ENCODE results near the gene SELENOV.

The SELENOV gene

DNA sequence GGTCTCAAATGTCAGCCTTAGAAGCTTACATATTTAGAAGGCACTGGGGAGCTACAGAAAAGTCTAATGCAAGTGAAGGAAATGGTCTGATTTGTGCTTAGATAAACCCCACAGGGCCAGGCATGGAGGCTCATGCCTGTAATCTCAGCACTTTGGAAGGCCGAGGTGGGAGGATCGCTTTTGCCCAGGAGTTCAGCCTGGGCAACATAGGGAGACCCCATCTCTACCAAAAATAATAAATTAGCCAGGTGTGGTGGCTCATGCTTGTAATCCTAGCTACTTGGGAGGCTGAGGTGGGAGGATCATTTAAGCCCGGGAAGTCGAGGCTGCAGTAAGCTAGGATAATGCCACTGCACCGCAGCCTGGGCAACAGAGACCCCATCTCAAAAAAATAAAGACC lies 18.9 kb upstream of the SELENOV start:
- no peak for DNase-seq

- DNase-seq = no peak
Measured at GRCh38 chr19:39497701-39497995, 17.3 kb upstream of the SELENOV start.

DNA sequence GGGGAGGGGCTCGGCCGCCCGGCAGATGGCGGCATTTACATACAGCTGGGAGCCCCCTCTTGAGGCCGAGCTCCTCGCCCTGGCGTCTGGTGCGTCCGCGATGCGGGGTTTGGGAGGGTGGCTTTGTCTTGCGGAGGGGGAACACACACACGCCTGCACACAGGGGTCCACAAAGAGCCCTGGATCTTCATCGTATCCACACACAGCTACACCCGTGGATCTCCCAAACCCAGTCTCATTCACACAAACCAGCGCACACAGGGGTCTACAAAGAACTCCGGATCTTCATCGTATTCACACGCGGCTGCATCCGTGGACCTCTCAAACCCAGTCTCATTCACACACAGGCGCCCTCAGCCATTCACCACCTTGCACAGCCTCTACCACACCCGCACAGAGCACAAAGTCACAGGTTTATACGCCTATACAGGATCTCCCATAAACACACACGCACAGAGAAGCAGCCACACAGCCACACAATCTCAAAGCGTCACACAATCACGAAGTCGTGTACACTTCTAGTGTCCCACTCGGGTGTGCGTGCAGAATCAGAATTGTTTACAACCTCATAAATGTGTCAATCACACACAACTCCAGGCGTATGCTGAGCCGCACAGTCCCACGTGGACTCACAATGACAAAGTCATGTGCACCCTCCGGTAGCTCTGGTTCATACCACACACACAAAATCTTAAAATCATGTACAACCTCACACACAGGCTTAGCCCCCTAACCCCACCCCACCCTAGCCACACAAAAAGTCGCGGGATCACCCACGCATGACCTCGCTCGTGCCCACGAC lies 16.7 kb upstream of the SELENOV start:
- DNase-seq = no peak

- DNase-seq = no peak
Measured at GRCh38 chr19:39498798-39499642, 15.9 kb upstream of the SELENOV start, which contains the start of gene DLL3. DLL3 (plus strand) TSS chr19:39498947; CDS start chr19:39498975, 28 bp downstream.

DNA sequence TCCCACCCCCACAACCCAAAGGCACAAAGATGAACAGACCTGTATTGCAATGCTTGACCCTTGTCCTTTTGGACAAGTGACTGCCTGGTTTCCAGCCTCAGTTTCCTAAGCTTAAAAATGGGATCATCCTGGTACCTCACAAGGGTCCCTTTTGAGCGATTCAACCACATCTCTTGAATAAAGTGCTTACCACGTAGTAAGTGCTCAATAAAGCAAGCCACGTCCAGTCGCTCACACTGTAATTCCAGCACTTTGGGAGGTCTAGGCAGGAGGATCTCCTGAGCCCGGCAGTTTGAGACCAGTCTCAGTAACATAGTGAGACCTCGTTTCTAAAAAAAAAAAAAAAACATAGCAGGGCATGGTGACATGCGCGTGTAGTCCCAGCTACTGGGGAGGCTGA lies 15.0 kb upstream of the SELENOV start:
- no peak for DNase-seq

- DNase-seq = no peak
Measured at GRCh38 chr19:39500543-39500942, 14.4 kb upstream of the SELENOV start.

DNA sequence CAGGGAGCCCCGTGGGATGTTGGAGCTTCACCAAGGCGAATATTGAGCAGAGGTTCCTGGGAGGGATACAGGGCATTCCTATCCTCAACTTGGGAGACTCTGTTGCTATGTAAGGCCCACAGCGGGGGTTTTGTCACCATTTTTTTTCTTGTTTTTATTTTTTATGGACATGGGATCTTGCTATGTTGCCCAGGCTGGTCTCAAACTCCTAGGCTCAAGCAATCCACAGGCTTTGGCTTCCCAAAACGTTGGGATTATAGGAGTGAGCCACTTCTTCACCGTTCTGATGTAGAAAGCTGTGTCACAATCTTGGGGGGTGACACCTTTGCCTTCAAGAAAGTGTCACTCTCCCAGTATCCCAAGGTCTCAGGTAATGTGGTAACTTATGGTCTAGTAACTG lies 13.6 kb upstream of the SELENOV start:
- DNase-seq = no peak

- peak; percentile 52 to 67 (median 57) for DNase-seq
Measured at GRCh38 chr19:39502640-39503417, 12.1 kb upstream of the SELENOV start.

- no peak for DNase-seq
Measured at GRCh38 chr19:39506598-39506943, 8.4 kb upstream of the SELENOV start.

- no peak for DNase-seq
Measured at GRCh38 chr19:39506944-39507714, 7.8 kb upstream of the SELENOV start.

- no peak for DNase-seq
Measured at GRCh38 chr19:39507715-39508364, 7.1 kb upstream of the SELENOV start.

DNA sequence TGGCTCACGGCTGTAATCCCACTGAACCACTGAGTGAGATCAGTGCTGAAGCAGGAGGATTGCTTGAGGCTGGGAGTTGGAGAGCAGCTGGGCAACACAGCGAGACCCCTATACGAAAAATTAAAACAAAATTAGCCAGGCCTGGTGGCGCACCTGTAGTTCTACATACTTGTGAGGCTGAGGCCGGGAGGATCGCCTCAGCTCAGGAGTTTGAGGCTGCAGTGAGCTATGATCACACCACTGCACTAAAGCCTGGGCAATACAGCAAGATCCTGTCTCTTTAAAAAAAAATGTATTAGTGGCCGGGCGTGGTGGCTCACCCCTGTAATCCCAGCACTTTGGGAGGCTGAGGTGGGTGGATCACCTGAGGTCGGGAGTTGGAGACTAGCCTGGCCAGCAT lies 6.3 kb upstream of the SELENOV start:
- no peak for DNase-seq

- no peak for DNase-seq
Measured at GRCh38 chr19:39509233-39509632, 5.7 kb upstream of the SELENOV start.

DNA sequence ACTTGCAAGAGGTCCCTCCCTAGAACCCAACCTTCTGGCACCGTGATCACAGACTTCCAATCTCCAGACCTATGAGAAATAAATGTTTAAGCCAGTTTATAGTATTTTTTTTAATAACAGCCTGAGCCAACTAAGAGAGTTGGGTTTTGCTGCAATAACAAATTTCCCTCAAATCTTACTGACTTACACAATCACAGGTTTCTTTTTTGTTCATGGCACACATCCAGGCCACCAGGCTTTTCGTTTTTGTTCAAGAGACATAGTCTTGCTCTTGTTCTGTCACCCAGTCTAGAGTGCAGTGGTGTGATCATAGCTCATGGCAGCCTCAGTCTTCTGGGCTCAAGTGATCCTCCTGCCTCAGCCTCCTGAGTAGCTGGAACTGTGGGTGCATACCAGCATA lies 2.0 kb upstream of the SELENOV start:
- no peak for DNase-seq

DNA sequence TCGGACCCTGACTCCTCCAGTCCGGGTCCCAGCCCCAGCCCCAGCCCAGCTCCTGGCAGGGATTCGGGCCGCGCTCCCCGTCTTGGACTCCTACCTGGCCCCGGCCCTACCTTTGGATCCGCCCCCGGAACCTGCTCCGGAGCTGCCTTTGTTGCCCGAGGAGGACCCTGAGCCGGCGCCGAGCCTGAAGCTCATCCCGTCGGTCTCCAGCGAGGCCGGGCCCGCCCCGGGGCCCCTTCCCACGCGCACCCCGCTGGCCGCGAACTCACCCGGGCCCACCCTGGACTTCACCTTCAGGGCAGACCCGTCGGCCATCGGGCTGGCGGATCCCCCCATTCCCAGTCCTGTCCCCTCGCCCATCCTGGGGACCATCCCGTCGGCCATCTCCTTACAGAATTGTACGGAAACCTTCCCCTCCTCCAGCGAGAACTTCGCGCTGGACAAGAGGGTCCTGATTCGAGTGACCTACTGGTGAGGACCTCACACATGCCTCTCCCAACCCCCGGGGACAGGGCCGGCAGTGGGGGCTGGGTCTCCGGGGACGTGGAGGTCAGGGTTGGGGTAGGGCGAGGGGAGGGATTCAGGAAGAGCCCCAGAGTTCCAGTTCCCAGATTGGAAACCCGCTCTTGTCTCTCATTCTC lies 732 bp downstream of the SELENOV start:
- no peak for DNase-seq

DNA sequence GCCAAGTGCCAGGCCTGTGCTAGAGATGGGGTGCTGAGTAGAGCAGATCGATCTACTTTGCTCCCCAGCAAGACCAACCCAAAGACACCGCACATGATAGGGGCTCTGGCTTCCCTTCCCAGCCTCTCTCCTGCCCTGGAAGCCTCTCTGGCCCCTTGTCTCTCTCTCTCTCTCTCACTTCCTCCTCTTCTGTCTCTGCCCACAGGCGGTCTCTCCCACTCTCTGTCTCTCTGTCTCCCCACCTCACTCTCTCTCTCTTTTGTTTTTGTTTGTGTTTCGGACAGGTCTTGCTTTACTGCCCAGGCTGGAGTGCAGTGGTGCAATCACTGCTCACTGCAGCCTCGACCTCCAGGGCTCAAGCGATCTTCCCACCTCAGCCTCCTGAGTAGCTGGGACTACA lies 1.3 kb downstream of the SELENOV start:
- no peak for DNase-seq

GRCh38 chr19:39517432-39517831 lies 2.5 kb downstream of the SELENOV start:
- no peak for DNase-seq

GRCh38 chr19:39518458-39518857 lies 3.5 kb downstream of the SELENOV start:
- no peak for DNase-seq

DNA sequence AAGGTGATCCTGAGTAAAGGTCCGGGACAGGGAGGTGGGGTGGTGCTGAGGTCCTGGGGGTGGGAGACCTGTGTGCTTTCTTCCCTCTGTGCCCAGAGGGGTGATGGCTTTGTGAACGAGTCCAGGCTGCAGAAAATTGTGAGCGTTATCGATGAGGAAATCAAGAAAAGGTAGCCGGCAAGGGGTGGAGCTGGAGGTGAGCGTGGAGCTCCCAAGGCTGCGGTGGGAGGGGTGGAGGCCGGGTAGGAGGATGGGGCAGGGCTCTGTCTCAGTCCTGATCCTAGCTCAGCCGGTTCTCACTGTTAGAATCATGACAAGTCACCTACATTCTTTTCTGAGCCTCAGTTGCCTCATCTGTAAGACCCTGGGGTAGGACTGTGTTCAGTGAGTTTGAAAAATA lies 4.0 kb downstream of the SELENOV start:
- no peak for DNase-seq

- no peak for DNase-seq
Measured at GRCh38 chr19:39520541-39521484, 5.9 kb downstream of the SELENOV start.

DNA sequence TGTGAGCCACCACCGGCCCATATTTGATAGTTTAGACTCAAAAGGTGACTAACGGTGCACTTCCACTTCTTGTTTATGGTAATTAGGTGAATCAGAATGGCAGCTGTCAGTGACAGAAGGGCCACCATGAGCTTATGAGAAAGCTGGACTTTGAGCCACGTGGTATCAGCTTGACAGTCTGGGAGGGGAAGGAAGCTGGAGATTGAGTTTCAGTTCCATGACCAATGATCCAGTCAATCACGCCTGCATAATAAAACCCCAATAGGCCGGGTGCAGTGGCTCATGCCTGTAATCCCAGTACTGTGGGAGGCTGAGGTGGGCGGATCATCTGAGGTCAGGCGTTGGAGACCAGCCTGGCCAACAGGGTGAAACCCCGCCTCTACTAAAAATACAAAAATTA lies 9.6 kb downstream of the SELENOV start:
- no peak for DNase-seq
